HS-27A (cell line): ENCODE data around the gene PFKP.
"Not testable (repeated sequence)": the region's sequence is repeated elsewhere in the genome, so short reads cannot be mapped to it uniquely, and the experiment has no call there.

ENCODE experiments used
- DNase-seq: peaks from one replicate; pipeline ENCODE4 v3.0.0-alpha.2; 2012; ENCODE audit warnings: low read depth, missing footprints

PFKP gene

GRCh38 chr10:3159152-3159551, 91.8 kb downstream of the PFKP start:
- no peak for DNase-seq

- no peak for DNase-seq
Observed at GRCh38 chr10:3162533-3162932, 95.2 kb downstream of the PFKP start.

- DNase-seq, result no peak
Observed at GRCh38 chr10:3163879-3164278, 96.5 kb downstream of the PFKP start.

GRCh38 chr10:3165196-3165595, 97.8 kb downstream of the PFKP start:
- DNase-seq, result no peak

GRCh38 chr10:3166496-3167290, 99.3 kb downstream of the PFKP start:
- no peak for DNase-seq

GRCh38 chr10:3167611-3168330, 100.4 kb downstream of the PFKP start:
- DNase-seq, result no peak

- DNase-seq, result no peak
Observed at GRCh38 chr10:3169271-3169670, 101.9 kb downstream of the PFKP start.

- DNase-seq, result no peak
Observed at GRCh38 chr10:3169673-3170072, 102.3 kb downstream of the PFKP start.

GRCh38 chr10:3171488-3171887, 104.1 kb downstream of the PFKP start:
- DNase-seq, result not testable (repeated sequence)

- DNase-seq, result no peak
Observed at GRCh38 chr10:3172081-3172445, 104.7 kb downstream of the PFKP start.

GRCh38 chr10:3172446-3173170, 105.3 kb downstream of the PFKP start, which contains the start of gene PITRM1:
Gene PITRM1, minus strand, starts transcription at chr10:3172782. Its CDS starts 10 bp downstream, at chr10:3172772.
- peak; percentile 72 for DNase-seq

- DNase-seq, result no peak
Observed at GRCh38 chr10:3173171-3173878, 106.0 kb downstream of the PFKP start.

- no peak for DNase-seq
Observed at GRCh38 chr10:3178042-3178441, 110.7 kb downstream of the PFKP start.

GRCh38 chr10:3179174-3179573, 111.8 kb downstream of the PFKP start:
- no peak for DNase-seq

GRCh38 chr10:3180355-3181025, 113.1 kb downstream of the PFKP start:
- no peak for DNase-seq

GRCh38 chr10:3185386-3185785, 118.0 kb downstream of the PFKP start:
- DNase-seq, result no peak

GRCh38 chr10:3186368-3186767, 119.0 kb downstream of the PFKP start:
- DNase-seq, result no peak
